H1 (cell line): ENCODE data around the gene UBE3C.

Experiments used
- JUND ChIP-seq: IDR thresholded peaks from 2 replicates; pipeline ENCODE4 v1.6.1; 2011; ENCODE audit warnings: mild to moderate bottlenecking, improper control_type of control experiment, low read length
- MAFK ChIP-seq: IDR thresholded peaks from 2 replicates; pipeline ENCODE4 v1.6.1; 2012; ENCODE audit warnings: low read depth, mild to moderate bottlenecking, improper control_type of control experiment, low read length
- PHF8 ChIP-seq: fragments of 200-600 bp; sonication (generic); conservative IDR thresholded peaks from 2 replicates; pipeline ENCODE4 v1.7.1; 2012; ENCODE audit warnings: low read depth, mild to moderate bottlenecking, inconsistent platforms, low read length, moderate library complexity
- POLR2AphosphoS5 ChIP-seq: IDR thresholded peaks from 2 replicates; pipeline ENCODE4 v1.6.1; 2011; ENCODE audit warnings: low read depth, low read length
- POU5F1 ChIP-seq: IDR thresholded peaks from 2 replicates; pipeline ENCODE4 v1.6.1; 2011; ENCODE audit warnings: low read depth, mild to moderate bottlenecking, low read length, moderate library complexity
- SP2 ChIP-seq: IDR thresholded peaks from 2 replicates; pipeline ENCODE4 v1.6.1; 2012; ENCODE audit warnings: mild to moderate bottlenecking, low read length, inconsistent platforms
- TF ChIP-seq, protein P1 (sequence below), 3 experiments: IDR thresholded peaks; 1 replicate in 2 of 3; 2 replicates in 1 of 3; pipeline versions ENCODE4 v1.5.1 to v1.6.1; 2011; ENCODE audit warnings: low read length in 3 of 3, mild to moderate bottlenecking in 3 of 3, inconsistent platforms in 2 of 3, low read depth in 1 of 3, moderate library complexity in 1 of 3; ENCODE audit not compliant: insufficient read depth in 1 of 3; ENCODE audit errors: control extremely low read depth in 1 of 3

GRCh38 chr7:157265051-157265450 lies 126.3 kb downstream of the UBE3C start:
- TF ChIP-seq, protein P1, sequence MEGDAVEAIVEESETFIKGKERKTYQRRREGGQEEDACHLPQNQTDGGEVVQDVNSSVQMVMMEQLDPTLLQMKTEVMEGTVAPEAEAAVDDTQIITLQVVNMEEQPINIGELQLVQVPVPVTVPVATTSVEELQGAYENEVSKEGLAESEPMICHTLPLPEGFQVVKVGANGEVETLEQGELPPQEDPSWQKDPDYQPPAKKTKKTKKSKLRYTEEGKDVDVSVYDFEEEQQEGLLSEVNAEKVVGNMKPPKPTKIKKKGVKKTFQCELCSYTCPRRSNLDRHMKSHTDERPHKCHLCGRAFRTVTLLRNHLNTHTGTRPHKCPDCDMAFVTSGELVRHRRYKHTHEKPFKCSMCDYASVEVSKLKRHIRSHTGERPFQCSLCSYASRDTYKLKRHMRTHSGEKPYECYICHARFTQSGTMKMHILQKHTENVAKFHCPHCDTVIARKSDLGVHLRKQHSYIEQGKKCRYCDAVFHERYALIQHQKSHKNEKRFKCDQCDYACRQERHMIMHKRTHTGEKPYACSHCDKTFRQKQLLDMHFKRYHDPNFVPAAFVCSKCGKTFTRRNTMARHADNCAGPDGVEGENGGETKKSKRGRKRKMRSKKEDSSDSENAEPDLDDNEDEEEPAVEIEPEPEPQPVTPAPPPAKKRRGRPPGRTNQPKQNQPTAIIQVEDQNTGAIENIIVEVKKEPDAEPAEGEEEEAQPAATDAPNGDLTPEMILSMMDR (IDR thresholded peaks at IDR 0.05; ENCODE audit: control extremely low read depth in 1 of 3, insufficient read depth in 1 of 3, low read depth in 1 of 3, low read length in 3 of 3), result no peak
- TF ChIP-seq POU5F1 (no peak), POLR2AphosphoS5 (no peak), PHF8 (no peak), SP2 (no peak), MAFK (no peak), JUND (no peak)
